HUES48 (cell line): ENCODE data around the gene PFDN2.

Source experiments
- H3K27ac ChIP-seq: one replicate; pipeline ENCODE4 v1.7.0; 2013; ENCODE audit warnings: low read depth, low read length, inconsistent platforms
- H3K27me3 ChIP-seq: 2 replicates; pipeline ENCODE4 v1.6.1; 2013; ENCODE audit warnings: mild to moderate bottlenecking, low read length; ENCODE audit not compliant: control insufficient read depth, insufficient read depth
- H3K36me3 ChIP-seq: 2 replicates; pipeline ENCODE4 v1.6.1; 2013; ENCODE audit warnings: low read length; ENCODE audit not compliant: control insufficient read depth, insufficient read depth
- H3K4me1 ChIP-seq: 2 replicates; pipeline ENCODE4 v1.6.1; 2013; ENCODE audit warnings: mild to moderate bottlenecking, low read length; ENCODE audit not compliant: control insufficient read depth, insufficient read depth
- H3K4me3 ChIP-seq: 2 replicates; pipeline ENCODE4 v1.5.1; 2013; ENCODE audit warnings: mild to moderate bottlenecking, low read depth, low read length
- H3K9ac ChIP-seq: 2 replicates; pipeline ENCODE4 v1.6.1; 2013; ENCODE audit warnings: mild to moderate bottlenecking, low read depth, low read length, moderate library complexity
- H3K9me3 ChIP-seq: 2 replicates; pipeline ENCODE4 v1.6.1; 2013; ENCODE audit warnings: low read length; ENCODE audit not compliant: control insufficient read depth, insufficient read depth

The PFDN2 gene

GRCh38 chr1:161159913-161160243, 42.0 kb upstream of the PFDN2 start:
- H3K36me3 ChIP-seq, result peaks cover 53% of the 10 kb centered on the region
- no peaks in the 10 kb centered on the region for H3K27me3 ChIP-seq
- H3K4me3 ChIP-seq, result peak overlapping the region; percentile 78
- peaks cover 3% of the 10 kb centered on the region; the same call in 1 of the 2 replicates for H3K4me1 ChIP-seq
- H3K9me3 ChIP-seq, result no peaks in the 10 kb centered on the region
- H3K27ac ChIP-seq, result peak overlapping the region; percentile 83
- H3K9ac ChIP-seq, result peak overlapping the region; percentile 75

DNA sequence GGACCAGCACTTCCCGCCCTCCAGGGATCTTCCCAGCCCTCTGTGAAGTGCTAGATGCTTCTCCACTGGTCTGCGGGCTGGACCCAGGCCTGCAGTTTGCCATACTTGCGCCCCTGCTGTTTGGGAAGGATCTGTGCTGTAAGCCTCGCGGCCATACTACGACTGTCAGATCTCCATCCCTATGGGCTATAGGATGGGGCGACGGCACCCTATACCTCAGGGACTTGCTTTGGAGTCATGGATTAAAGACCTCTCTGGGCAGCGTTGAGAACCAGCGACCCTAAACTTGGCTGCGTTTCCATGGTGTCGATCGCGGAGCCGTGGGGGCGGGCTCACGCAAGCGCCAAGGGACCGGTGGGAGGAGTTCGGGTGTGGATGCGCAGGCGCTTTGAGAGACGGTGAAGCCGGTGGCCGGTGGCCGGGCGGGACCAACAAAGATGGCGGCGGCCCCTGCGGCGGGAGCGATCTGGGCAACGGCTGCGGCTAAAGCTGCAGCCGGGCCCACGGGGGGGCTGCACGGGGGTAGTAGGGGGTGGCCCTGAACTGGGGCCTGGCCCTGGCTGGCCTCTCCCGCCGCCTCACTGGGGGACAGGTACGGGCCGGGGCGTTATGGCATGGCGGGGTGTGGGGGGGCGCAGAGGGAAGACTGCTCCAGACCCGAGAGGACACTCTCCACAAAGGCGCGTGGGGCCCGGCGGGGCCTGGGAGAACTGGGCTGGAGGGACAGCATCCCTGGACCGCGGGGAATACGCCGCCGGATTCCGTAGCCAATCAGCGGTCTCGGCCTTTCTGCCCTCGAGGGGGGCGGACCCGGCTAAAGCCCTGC, 41.5 kb upstream of the PFDN2 start, which contains the start of gene USP21:
USP21 (plus strand) TSS at position 414 of the 826 bp plus-strand sequence. CDS start 1,141 bp downstream, outside the sequence.
- peak within 1 kb of the TSS; percentile 78 for H3K4me3 ChIP-seq
- H3K27ac ChIP-seq, result peak within 1 kb of the TSS; percentile 83
- peaks cover 3% of the 10 kb centered on the region; the same call in 1 of the 2 replicates for H3K4me1 ChIP-seq
- peaks cover 49% of the 10 kb centered on the region for H3K36me3 ChIP-seq
- no peaks in the 10 kb centered on the region for H3K27me3 ChIP-seq
- H3K9me3 ChIP-seq, result no peaks in the 10 kb centered on the region
- H3K9ac ChIP-seq, result peak within 1 kb of the TSS; percentile 75

- peaks cover 3% of the 10 kb centered on the region; the same call in 1 of the 2 replicates for H3K4me1 ChIP-seq
- no peaks in the 10 kb centered on the region for H3K27me3 ChIP-seq
- H3K4me3 ChIP-seq, result peak overlapping the region; percentile 78
Observed at GRCh38 chr1:161158316-161159010, 40.6 kb upstream of the PFDN2 start.

DNA sequence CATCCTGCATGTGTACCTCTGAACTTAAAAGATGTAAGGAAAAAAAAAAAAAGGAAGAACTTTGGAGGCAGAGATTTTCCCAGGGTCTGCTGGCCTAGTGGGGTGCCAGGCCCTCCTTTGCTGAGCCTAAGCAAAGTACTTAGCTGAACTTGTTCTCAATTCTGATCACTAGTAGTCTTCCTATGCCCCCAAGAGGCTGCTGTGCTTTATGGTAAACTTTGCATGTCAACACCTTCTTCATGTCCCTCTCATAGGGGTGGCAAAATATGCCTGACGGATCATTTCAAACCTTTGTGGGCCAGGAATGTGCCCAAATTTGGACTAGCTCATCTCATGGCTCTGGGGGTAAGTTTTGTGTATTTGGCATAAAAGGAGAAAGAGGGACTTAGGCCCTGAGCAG, 40.0 kb upstream of the PFDN2 start:
- Histone ChIP-seq H3K36me3 (peaks cover 35% of the 10 kb centered on the region), H3K4me1 (peaks cover 3% of the 10 kb centered on the region), H3K27me3 (no peaks in the 10 kb centered on the region), H3K9me3 (no peaks in the 10 kb centered on the region), H3K9ac (no peak overlapping the region), H3K4me3 (no peak overlapping the region), H3K27ac (no peak overlapping the region)

More at GRCh38 chr1:161158316-161159010, 40.6 kb upstream of the PFDN2 start:
- H3K9ac ChIP-seq, result no peak overlapping the region
- H3K9me3 ChIP-seq, result no peaks in the 10 kb centered on the region
- H3K27ac ChIP-seq, result peak overlapping the region; percentile 83
- peaks cover 41% of the 10 kb centered on the region for H3K36me3 ChIP-seq

DNA sequence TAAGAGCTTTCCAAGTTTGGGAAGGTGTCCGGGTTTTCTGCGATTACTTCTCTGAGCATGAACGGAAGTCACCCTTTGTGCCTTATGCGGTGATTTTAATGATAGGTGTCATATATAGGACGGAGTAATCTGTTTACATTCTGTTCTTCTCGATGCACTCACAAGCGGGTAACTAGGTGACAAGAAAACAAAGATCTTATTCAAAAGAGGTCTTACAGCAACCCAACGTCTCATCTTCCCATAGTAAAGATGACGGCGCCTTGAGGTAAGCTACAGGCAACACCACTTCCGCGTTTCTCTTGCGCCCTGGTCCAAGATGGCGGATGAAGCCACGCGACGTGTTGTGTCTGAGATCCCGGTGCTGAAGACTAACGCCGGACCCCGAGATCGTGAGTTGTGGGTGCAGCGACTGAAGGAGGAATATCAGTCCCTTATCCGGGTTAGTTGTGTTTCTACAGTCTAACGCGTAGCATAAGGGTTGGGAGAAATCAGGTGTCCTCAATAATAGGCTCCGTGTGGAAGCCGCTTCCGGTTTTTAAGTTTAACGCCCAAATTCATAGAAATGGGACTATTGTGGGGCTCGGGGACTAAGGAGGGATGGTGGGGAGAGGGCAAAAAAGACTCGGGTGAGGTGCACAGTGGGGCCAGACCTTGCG, 36.0 kb upstream of the PFDN2 start, which contains the start of gene UFC1:
UFC1 (plus strand) TSS at position 297 of the 656 bp plus-strand sequence; CDS start at position 317, 20 bp downstream.
- peak within 1 kb of the TSS; percentile 80 for H3K4me3 ChIP-seq
- peak within 1 kb of the TSS; percentile 94 for H3K27ac ChIP-seq

DNA sequence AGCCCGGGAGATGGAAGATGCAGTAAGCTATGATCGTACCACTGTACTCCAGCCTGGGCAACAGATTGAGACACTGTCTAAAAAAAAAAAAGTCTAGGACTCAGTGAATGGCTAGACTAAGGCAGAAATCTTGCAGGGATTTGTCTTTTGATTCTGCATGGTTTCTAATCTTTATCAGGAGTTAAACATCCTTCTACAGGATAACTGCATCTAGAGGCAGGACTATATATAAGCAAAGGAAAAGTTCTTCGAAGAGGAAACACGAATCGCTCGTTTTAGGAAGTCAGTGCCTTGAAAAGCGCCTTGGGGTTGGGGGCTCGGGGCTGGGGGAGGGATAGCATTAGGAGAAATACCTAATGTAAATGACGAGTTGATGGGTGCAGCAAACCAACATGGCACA, 35.3 kb upstream of the PFDN2 start:
- Histone ChIP-seq H3K27me3 (no peaks in the 10 kb centered on the region), H3K4me1 (no peaks in the 10 kb centered on the region; the same call in 1 of the 2 replicates), H3K36me3 (peaks cover 15% of the 10 kb centered on the region), H3K4me3 (peak overlapping the region; percentile 80), H3K9ac (no peak overlapping the region), H3K9me3 (no peaks in the 10 kb centered on the region), H3K27ac (peak overlapping the region; percentile 94)

More for the DNA sequence above, 36.0 kb upstream of the PFDN2 start, which contains the start of gene UFC1:
- H3K36me3 ChIP-seq, result peaks cover 19% of the 10 kb centered on the region
- H3K4me1 ChIP-seq, result no peaks in the 10 kb centered on the region; the same call in 1 of the 2 replicates
- no peaks in the 10 kb centered on the region for H3K9me3 ChIP-seq
- peak within 1 kb of the TSS; percentile 96 for H3K9ac ChIP-seq
- H3K27me3 ChIP-seq, result no peaks in the 10 kb centered on the region

DNA sequence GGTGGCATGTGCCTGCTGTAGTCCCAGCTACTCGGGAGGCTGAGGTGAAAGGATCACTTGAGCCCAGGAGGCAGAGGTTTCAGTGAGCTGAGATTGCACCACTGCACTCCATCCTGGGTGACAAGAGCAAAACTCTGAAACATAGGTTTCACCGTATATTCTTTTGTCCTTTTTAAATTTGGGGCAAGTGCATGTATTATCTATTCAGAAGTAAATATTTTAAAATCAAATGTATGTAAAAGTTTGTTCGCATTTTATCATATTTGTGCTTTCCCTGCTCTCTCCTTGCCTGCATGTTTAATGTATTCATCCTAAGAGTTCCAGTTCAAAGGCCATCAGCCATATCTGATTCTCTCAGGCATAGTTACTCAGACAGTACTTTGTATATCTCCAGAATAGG, 28.0 kb upstream of the PFDN2 start:
- H3K27me3 ChIP-seq, result no peaks in the 10 kb centered on the region
- H3K9ac ChIP-seq, result no peak overlapping the region
- no peak overlapping the region for H3K4me3 ChIP-seq
- H3K36me3 ChIP-seq, result no peaks in the 10 kb centered on the region
- H3K4me1 ChIP-seq, result no peaks in the 10 kb centered on the region
- no peaks in the 10 kb centered on the region for H3K9me3 ChIP-seq
- no peak overlapping the region for H3K27ac ChIP-seq

DNA sequence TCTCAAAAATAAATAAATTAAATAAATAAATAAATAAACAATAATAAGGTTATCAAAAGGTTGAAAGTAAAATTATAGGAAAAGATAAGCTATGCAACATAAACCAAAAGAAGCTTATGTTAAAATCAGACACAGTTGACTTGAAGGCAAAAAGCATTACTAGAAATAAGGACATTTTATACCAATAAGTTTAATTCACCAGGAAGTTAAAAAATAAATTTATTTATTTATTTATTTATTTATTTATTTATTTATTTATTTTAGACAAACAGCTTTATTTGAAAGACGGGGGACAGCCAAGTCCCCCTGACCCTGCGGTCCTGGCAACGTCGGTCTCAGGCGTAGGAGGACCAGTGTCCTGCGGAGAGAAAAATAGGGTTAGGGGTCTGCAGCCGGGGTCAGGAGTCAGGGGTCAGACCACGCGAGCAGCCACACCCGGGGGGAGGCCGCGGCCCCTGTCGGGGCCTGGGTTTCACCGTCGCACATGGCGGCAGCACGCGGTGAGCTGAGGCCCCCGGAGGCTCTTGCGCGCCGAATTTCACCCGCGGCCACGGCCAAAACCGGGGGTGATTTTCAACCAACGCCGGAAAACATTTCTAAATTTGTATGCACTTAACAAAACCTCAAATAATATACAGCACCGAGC, 23.0 kb upstream of the PFDN2 start:
- no peaks in the 10 kb centered on the region for H3K36me3 ChIP-seq
- no peaks in the 10 kb centered on the region for H3K4me1 ChIP-seq
- H3K9ac ChIP-seq, result no peak overlapping the region

GRCh38 chr1:161139766-161140165, 21.9 kb upstream of the PFDN2 start:
- H3K36me3 ChIP-seq, result no peaks in the 10 kb centered on the region
- H3K9me3 ChIP-seq, result no peaks in the 10 kb centered on the region
- no peaks in the 10 kb centered on the region for H3K4me1 ChIP-seq
- no peak overlapping the region for H3K27ac ChIP-seq
- no peak overlapping the region for H3K4me3 ChIP-seq
- no peaks in the 10 kb centered on the region for H3K27me3 ChIP-seq
- no peak overlapping the region for H3K9ac ChIP-seq

More for the DNA sequence above, 23.0 kb upstream of the PFDN2 start:
- no peaks in the 10 kb centered on the region for H3K9me3 ChIP-seq
- no peak overlapping the region for H3K4me3 ChIP-seq
- H3K27me3 ChIP-seq, result no peaks in the 10 kb centered on the region
- H3K27ac ChIP-seq, result no peak overlapping the region

DNA sequence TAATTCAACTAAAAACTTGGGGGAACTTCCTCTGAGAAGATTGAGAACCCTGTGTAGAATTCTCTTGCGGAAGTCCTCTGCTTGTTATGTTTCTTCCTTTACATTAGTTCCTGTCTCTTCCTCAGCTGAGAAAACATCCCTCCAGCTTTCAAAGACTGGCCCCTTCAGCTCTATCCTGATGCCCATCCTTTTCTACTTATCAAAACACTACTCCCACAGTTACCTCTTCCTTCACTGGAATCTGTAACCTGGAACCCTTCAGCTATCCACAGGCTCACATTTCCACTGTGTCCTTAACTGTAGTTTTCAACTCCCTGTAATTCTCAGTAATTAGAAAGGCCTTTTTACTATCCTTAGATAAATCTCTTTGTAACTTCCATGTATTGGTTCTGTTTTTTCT, 20.6 kb upstream of the PFDN2 start:
- H3K27me3 ChIP-seq, result no peaks in the 10 kb centered on the region
- H3K36me3 ChIP-seq, result no peaks in the 10 kb centered on the region
- H3K27ac ChIP-seq, result no peak overlapping the region
- H3K9ac ChIP-seq, result no peak overlapping the region
- no peaks in the 10 kb centered on the region for H3K4me1 ChIP-seq
- no peak overlapping the region for H3K4me3 ChIP-seq
- H3K9me3 ChIP-seq, result no peaks in the 10 kb centered on the region
